ENCODE data around the gene TXNDC16.

The TXNDC16 gene

DNA sequence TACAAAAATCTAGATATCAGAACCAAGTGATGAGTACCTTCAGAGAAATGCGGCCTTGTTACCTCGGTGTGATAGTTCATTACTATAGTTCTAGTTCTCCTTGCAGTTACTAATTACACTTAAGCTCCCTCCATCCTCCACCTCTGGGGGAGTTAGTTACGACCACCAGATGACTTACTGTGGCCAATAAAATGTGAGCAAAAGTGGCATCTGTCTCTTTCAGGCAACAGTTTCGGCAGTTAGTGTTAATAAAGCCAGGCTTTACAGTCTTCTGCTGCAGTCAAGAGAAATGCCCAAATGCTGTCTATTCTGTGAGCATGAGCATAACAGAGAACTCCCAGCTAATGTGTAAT, 6.0 kb downstream of the TXNDC16 start:
- ChIA-PET POLR2A (ENCODE audit: low non-redundant PET) (no interaction called here), CTCF (no interaction called here)
- DNase-seq (ENCODE audit: low spot score): no peak
- no peak overlapping the region for H3K27ac ChIP-seq
- TF ChIP-seq, protein P1, sequence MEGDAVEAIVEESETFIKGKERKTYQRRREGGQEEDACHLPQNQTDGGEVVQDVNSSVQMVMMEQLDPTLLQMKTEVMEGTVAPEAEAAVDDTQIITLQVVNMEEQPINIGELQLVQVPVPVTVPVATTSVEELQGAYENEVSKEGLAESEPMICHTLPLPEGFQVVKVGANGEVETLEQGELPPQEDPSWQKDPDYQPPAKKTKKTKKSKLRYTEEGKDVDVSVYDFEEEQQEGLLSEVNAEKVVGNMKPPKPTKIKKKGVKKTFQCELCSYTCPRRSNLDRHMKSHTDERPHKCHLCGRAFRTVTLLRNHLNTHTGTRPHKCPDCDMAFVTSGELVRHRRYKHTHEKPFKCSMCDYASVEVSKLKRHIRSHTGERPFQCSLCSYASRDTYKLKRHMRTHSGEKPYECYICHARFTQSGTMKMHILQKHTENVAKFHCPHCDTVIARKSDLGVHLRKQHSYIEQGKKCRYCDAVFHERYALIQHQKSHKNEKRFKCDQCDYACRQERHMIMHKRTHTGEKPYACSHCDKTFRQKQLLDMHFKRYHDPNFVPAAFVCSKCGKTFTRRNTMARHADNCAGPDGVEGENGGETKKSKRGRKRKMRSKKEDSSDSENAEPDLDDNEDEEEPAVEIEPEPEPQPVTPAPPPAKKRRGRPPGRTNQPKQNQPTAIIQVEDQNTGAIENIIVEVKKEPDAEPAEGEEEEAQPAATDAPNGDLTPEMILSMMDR (conservative IDR thresholded peaks at IDR 0.05; ENCODE audit: low read depth): no peak

- POLR2A ChIA-PET (ENCODE audit: low non-redundant PET): no interaction called here
- TF ChIP-seq, protein P1 (conservative IDR thresholded peaks at IDR 0.05; ENCODE audit: low read depth): no peak
- CTCF ChIA-PET: no interaction called here
- DNase-seq (ENCODE audit: low spot score): no peak
- no peak overlapping the region for H3K27ac ChIP-seq
Observed at GRCh38 chr14:52545584-52546317, 6.6 kb downstream of the TXNDC16 start.

GRCh38 chr14:52538623-52539022, 13.7 kb downstream of the TXNDC16 start:
- no peak overlapping the region for H3K27ac ChIP-seq
- DNase-seq (ENCODE audit: low spot score): no peak
- ChIA-PET POLR2A (ENCODE audit: low non-redundant PET) (no interaction called here), CTCF (no interaction called here)
- TF ChIP-seq, protein P1 (conservative IDR thresholded peaks at IDR 0.05; ENCODE audit: low read depth): no peak

DNA sequence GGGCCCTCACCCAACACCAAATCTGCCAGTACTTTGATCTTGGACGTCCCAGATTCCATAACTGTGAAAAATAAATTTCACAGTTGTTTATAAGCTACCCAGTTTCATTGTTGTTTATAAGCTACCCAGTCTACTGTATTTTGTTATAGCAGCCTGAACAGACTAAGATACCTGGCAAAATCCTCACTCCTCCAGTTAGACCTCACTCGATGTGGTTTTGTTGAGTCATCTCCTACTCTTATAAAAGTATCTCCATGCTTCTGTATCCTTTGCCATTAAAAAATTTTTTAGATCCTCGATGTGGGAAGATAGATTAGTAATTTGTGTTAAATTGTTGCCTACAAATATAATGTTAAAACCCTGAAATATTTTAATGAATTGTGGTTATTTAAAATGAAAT, 16.0 kb downstream of the TXNDC16 start:
- DNase-seq (ENCODE audit: low spot score): no peak
- TF ChIP-seq, protein P1 (conservative IDR thresholded peaks at IDR 0.05; ENCODE audit: low read depth): no peak
- ChIA-PET CTCF (interaction anchor here (0.6 kb wide), 3 partner anchors 420 to 1532 kb away, joined by 3 to 4 read pairs (median 3); no protein-coding TSS in a partner anchor), POLR2A (ENCODE audit: low non-redundant PET) (no interaction called here)
- H3K27ac ChIP-seq: no peak overlapping the region

- TF ChIP-seq, protein P1 (conservative IDR thresholded peaks at IDR 0.05; ENCODE audit: low read depth): no peak
Observed at GRCh38 chr14:52531481-52531880, 20.8 kb downstream of the TXNDC16 start.

DNA sequence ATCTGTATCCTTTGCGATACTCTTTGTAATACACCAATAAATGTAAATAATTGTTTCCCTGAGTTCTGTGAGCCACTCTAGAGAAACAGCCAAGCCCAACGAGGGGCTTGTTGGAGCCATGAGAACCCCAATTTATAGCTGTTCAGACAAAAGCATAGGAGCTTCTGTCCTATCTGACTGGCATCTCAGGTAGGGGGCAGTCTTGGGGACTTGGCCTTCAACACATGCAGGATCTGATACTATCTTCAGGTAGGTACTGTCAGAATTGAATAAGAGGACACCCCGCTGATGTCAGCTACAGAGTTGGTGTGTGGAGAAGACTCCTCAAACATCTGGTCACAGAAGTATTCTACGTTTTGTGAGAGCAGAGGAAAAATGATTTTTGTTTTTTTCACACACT, 25.3 kb downstream of the TXNDC16 start:
- ChIA-PET POLR2A (ENCODE audit: low non-redundant PET) (no interaction called here), CTCF (no interaction called here)
- no peak for DNase-seq (ENCODE audit: low spot score)
- no peak overlapping the region for H3K27ac ChIP-seq
- TF ChIP-seq, protein P1 (conservative IDR thresholded peaks at IDR 0.05; ENCODE audit: low read depth): no peak

More at GRCh38 chr14:52531481-52531880, 20.8 kb downstream of the TXNDC16 start:
- H3K27ac ChIP-seq: no peak overlapping the region
- DNase-seq (ENCODE audit: low spot score): no peak
- POLR2A ChIA-PET (ENCODE audit: low non-redundant PET): no interaction called here
- CTCF ChIA-PET: interaction anchor here (0.6 kb wide), 1 partner anchor 233 kb away, joined by 3 read pairs; no protein-coding TSS in a partner anchor

All from RWPE1 (cell line).